Smooth muscle cell (in vitro differentiated cells): ENCODE measurements around the gene KPNA3. TPM values are rescaled to one million over a fixed set of nuclear protein-coding genes. Genes with fewer than 3 reads are reported as not detected.
A peak's percentile ranks its signal among the peaks of the same experiment; 100 is the strongest.

Source experiments
- DNase-seq: peaks from one replicate; lab custom pipeline; 2025; ENCODE audit not compliant: unreplicated experiment; lab: John Stamatoyannopoulos, UW
- H2AFZ ChIP-seq: fragments of 200-600 bp; sonication (generic); 2 replicates; pipeline ENCODE4 v1.6.0; 2016; ENCODE audit warnings: antibody characterized with exemption, low read depth, mild to moderate bottlenecking
- H3F3A ChIP-seq: fragments of 200-600 bp; sonication (generic); 2 replicates; pipeline ENCODE4 v1.6.0; 2017; ENCODE audit warnings: antibody characterized with exemption, low read depth
- H3K27ac ChIP-seq: fragments of 200-600 bp; sonication (generic); 2 replicates; pipeline ENCODE4 v1.5.1; 2016; ENCODE audit warnings: low read depth, mild to moderate bottlenecking
- H3K27me3 ChIP-seq: fragments of 200-600 bp; sonication (generic); 2 replicates; pipeline ENCODE4 v1.6.1; 2016; ENCODE audit warnings: low read depth, mild to moderate bottlenecking
- H3K36me3 ChIP-seq: fragments of 200-600 bp; sonication (generic); 2 replicates; pipeline ENCODE4 v1.5.1; 2016; ENCODE audit warnings: low read depth
- H3K4me1 ChIP-seq: fragments of 200-600 bp; sonication (generic); 2 replicates; pipeline ENCODE4 v1.5.1; 2016; ENCODE audit warnings: low read depth
- H3K4me2 ChIP-seq: fragments of 200-600 bp; sonication (generic); 2 replicates; pipeline ENCODE4 v1.6.0; 2016; ENCODE audit warnings: mild to moderate bottlenecking
- H3K4me3 ChIP-seq: fragments of 200-600 bp; sonication (generic); 2 replicates; pipeline ENCODE4 v1.5.1; 2016; ENCODE audit warnings: mild to moderate bottlenecking
- H3K79me2 ChIP-seq: fragments of 200-600 bp; sonication (generic); 2 replicates; pipeline ENCODE4 v1.6.0; 2016; ENCODE audit warnings: low read depth, mild to moderate bottlenecking
- H3K9ac ChIP-seq: fragments of 200-600 bp; sonication (generic); 2 replicates; pipeline ENCODE4 v1.6.0; 2016; ENCODE audit warnings: low read depth
- H3K9me3 ChIP-seq: fragments of 200-600 bp; sonication (generic); replicated peaks from 2 replicates; pipeline ENCODE4 v1.5.1; 2016; ENCODE audit warnings: low read depth
- H4K20me1 ChIP-seq: fragments of 200-600 bp; sonication (generic); 2 replicates; pipeline ENCODE4 v1.6.0; 2016; ENCODE audit warnings: low read depth
- WGBS: methylation state at CpG from one replicate; pipeline ENCODE4 v1.1.7; 2016; ENCODE audit warnings: low lambda C conversion rate; 5-methylcytosine and 5-hydroxymethylcytosine counted together
- polyA plus RNA-seq: library from polyadenylated mRNA; unstranded; fragments of >200 nt; fragmentation: Nextera tagmentation; extraction: Ambion mirVana; gene quantifications from 2 replicates; pipeline ENCODE4 v1.2.1, GENCODE V29; 2016
- total RNA-seq: library from RNA; depleted of rRNA; stranded (reverse); fragments of >200 nt; gene quantifications from 2 replicates; pipeline ENCODE4 v1.2.3, GENCODE V29; 2014
- TF ChIP-seq, protein P1 (sequence below): fragments of 200-600 bp; sonication (generic); IDR thresholded peaks from 2 replicates; pipeline ENCODE4 v1.5.1; 2017; ENCODE audit warnings: borderline replicate concordance, mild to moderate bottlenecking, antibody characterized with exemption; ENCODE audit not compliant: insufficient read depth, poor library complexity, severe bottlenecking

KPNA3 gene
- total and polyA plus RNA-seq, 2 experiments from 2014 or later = 22.7 to 38.9 TPM

DNA sequence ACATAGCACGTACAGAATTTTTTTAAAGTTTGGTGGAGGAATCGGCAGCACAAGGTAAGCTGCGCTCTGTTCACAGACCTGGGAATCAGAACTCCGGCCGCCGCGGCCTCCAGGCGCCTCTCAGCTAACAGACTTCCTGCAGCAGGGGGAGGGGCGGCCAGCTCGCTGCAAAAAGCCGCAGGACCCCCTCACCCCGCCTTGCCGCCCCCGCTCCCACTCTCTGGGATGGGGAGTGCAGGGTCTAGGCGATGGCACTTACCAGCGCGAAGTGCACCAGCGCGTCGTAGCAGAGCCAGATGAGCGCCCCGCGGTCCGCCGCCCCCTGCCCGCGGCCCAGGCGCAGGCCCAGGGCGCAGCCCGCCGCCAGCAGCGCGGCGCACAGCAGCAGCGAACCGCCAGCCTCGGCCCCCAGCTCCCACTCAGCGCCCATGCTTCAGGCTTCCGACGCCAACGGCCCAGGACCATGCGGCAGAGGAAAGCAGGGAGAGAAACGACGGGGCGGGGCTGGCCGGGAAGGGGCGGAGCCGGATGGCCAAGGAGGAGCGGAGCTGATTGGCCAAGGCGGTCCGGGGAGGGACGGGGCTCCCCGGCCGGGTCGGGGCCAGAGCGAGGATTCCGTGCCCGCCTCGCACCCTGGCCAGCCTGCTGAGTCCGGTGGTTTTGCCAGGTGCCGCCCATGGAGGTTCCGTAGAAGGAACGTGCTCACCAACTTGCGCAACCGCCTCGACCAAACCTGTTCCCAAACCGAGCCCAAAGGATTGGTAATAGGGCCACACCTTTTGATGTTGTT is 101.3 kb downstream of the KPNA3 start, which contains the start of gene EBPL:
EBPL (minus strand) TSS at position 492 of the 790 bp plus-strand sequence; CDS start at position 430, 62 bp downstream.
- H3F3A ChIP-seq = peaks cover 9% of the 10 kb centered on the region
- no peaks in the 10 kb centered on the region for H3K36me3 ChIP-seq
- no peaks in the 10 kb centered on the region for H3K9me3 ChIP-seq
- no peaks in the 10 kb centered on the region for H4K20me1 ChIP-seq
- no peaks in the 10 kb centered on the region for H3K4me1 ChIP-seq
- peak within 1 kb of the TSS; percentile 60 for H3K4me3 ChIP-seq
- H3K27ac ChIP-seq = peak within 1 kb of the TSS; percentile 43
- WGBS = 2% methylated on average over 47 of the region's 67 CpGs
- H2AFZ ChIP-seq = peak within 1 kb of the TSS; percentile 38
- TF ChIP-seq, protein P1, sequence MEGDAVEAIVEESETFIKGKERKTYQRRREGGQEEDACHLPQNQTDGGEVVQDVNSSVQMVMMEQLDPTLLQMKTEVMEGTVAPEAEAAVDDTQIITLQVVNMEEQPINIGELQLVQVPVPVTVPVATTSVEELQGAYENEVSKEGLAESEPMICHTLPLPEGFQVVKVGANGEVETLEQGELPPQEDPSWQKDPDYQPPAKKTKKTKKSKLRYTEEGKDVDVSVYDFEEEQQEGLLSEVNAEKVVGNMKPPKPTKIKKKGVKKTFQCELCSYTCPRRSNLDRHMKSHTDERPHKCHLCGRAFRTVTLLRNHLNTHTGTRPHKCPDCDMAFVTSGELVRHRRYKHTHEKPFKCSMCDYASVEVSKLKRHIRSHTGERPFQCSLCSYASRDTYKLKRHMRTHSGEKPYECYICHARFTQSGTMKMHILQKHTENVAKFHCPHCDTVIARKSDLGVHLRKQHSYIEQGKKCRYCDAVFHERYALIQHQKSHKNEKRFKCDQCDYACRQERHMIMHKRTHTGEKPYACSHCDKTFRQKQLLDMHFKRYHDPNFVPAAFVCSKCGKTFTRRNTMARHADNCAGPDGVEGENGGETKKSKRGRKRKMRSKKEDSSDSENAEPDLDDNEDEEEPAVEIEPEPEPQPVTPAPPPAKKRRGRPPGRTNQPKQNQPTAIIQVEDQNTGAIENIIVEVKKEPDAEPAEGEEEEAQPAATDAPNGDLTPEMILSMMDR = no peak
- peak within 1 kb of the TSS; percentile 9 for H3K9ac ChIP-seq
- no peaks in the 10 kb centered on the region for H3K27me3 ChIP-seq
- peaks cover 40% of the 10 kb centered on the region for H3K79me2 ChIP-seq
- peak; percentile 38 for DNase-seq
- H3K4me2 ChIP-seq = peak within 1 kb of the TSS; percentile 88

DNA sequence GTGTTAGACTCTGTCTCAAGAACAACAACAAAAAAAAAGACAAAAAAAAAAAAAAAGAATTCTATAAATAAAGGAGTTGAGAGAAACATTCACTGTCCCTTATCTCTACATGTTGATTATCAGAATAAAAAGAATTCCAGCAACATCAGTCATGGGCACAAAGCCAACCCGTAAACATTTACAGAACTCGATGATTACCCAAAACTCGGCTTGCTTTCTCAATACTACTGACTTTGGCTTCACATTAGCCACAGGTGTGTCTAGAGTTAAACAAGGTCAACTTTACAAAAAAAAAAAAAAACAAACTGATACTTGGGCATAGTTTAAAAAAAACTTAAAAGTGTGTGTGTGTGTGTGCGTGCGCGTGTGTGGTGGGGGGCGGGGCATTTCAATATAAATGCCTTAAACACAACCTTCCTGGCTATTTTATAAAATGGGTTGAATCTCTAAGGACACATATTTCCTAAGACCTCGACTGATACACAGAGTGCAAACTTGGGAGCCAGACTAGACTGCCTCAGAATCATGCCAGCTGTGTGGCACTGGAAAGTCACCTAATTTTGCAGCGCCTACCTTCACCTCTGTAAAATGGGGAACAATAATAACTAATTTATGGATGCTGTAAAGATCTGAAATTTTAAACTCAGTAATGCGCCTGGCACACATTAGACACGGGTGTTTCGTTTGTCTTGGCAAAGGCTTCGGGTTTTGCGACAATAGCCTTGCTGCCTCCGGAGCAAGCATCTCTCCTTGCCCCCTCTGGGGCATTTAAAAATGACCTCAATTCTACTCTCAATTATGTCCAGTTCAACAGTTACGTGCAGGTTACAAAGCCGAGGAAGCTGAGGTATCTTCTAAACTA is 102.1 kb downstream of the KPNA3 start:
- no peak for DNase-seq
- peak overlapping the region; percentile 14 for H3K27ac ChIP-seq
- H3K9ac ChIP-seq = peak overlapping the region; percentile 9
- H4K20me1 ChIP-seq = no peaks in the 10 kb centered on the region
- H3K79me2 ChIP-seq = peaks cover 41% of the 10 kb centered on the region
- H3K36me3 ChIP-seq = no peaks in the 10 kb centered on the region
- H3K4me1 ChIP-seq = no peaks in the 10 kb centered on the region
- H3F3A ChIP-seq = peaks cover 9% of the 10 kb centered on the region
- H3K4me2 ChIP-seq = peak overlapping the region; percentile 88
- H3K4me3 ChIP-seq = peak overlapping the region; percentile 60
- H3K27me3 ChIP-seq = no peaks in the 10 kb centered on the region
- H2AFZ ChIP-seq = peak overlapping the region; percentile 38
- H3K9me3 ChIP-seq = no peaks in the 10 kb centered on the region
- TF ChIP-seq, protein P1 = no peak
- WGBS = 10% methylated on average over 17 of the region's 17 CpGs

DNA sequence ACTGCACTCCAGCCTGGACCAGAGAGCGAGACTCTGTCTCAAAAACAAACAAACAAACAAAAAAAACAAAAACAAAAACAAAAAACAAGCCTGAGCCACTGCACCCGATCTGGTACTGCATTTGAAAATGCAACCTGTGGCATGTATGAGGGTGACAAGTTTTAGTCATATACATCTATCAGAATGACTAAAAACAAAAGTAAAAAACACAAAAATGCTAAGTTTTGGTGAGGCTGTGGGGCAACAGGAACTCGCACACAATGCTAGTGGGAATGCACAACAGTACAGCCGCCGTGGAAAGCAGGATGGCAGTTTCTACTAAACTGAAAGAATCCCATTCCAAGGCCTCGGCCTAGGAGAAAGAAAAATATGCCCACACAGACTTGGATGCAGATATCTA is 109.0 kb downstream of the KPNA3 start:
- Histone ChIP-seq H3K4me3 (no peak overlapping the region), H3K9ac (no peak overlapping the region), H3K9me3 (no peaks in the 10 kb centered on the region), H2AFZ (no peak overlapping the region), H3K27ac (no peak overlapping the region), H3K4me2 (no peak overlapping the region), H4K20me1 (peaks cover 25% of the 10 kb centered on the region), H3K36me3 (no peaks in the 10 kb centered on the region), H3K27me3 (no peaks in the 10 kb centered on the region), H3K79me2 (peaks cover 49% of the 10 kb centered on the region), H3F3A (peaks cover 9% of the 10 kb centered on the region), H3K4me1 (no peaks in the 10 kb centered on the region)
- 92% methylated on average over 6 of the region's 6 CpGs for WGBS
- TF ChIP-seq, protein P1 = no peak
- DNase-seq = no peak
